ENCODE data around the gene RASGRP4.

DNA sequence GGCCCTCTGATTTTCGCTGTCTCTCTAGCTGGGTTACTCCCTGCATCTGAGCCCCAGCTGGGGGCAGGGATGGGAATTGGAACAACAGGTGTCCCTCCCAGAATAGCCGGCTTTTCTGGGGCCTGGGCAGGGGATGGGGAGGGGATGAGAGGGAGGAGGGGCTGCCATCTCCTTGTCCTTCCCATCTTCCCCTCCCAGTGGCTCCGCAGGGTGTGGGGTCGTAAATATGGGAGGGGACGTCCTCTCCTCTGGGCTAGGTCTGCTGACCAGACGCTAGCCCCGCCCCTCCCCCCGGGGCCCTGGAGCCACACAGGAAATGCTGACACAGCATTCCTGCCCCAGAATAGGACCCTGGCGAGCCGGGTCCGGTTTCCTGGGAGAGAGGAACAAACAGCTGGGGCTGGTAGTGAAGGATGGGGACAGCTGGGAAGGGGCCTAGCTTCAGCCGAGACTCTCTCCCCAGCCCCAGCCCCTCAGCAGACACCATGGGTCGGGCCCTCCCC lies 8.6 kb upstream of the RASGRP4 start:
- TF ChIP-seq, protein P1, sequence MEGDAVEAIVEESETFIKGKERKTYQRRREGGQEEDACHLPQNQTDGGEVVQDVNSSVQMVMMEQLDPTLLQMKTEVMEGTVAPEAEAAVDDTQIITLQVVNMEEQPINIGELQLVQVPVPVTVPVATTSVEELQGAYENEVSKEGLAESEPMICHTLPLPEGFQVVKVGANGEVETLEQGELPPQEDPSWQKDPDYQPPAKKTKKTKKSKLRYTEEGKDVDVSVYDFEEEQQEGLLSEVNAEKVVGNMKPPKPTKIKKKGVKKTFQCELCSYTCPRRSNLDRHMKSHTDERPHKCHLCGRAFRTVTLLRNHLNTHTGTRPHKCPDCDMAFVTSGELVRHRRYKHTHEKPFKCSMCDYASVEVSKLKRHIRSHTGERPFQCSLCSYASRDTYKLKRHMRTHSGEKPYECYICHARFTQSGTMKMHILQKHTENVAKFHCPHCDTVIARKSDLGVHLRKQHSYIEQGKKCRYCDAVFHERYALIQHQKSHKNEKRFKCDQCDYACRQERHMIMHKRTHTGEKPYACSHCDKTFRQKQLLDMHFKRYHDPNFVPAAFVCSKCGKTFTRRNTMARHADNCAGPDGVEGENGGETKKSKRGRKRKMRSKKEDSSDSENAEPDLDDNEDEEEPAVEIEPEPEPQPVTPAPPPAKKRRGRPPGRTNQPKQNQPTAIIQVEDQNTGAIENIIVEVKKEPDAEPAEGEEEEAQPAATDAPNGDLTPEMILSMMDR (conservative IDR thresholded peaks at IDR 0.05 in 1 of 2, IDR thresholded peaks at IDR 0.05 in 1 of 2; ENCODE audit: low read depth in 1 of 2, low read length in 2 of 2) = no peak
- no peak for TF ChIP-seq EZH2 (IDR thresholded peaks at IDR 0.05; ENCODE audit: low read length, missing control alignments)
